ENCODE data around the gene ESYT1. TPM values are rescaled to one million over a fixed set of nuclear protein-coding genes. Genes with fewer than 3 reads are reported as not detected.

The ESYT1 gene
- total RNA-seq, 4 donors from 2014 or later, result 91.2 to 235 (median 210) TPM

GRCh38 chr12:56178347-56178746, 50.3 kb downstream of the ESYT1 start:
- no peak for TF ChIP-seq POLR2A (IDR thresholded peaks at IDR 0.05)
- no peak for TF ChIP-seq CTCF (IDR thresholded peaks at IDR 0.05)
- no peak for TF ChIP-seq EP300 (IDR thresholded peaks at IDR 0.05)
- H3K9me3 ChIP-seq, result no peaks in the 10 kb centered on the region
- H3K27me3 ChIP-seq, result no peaks in the 10 kb centered on the region
- H3K36me3 ChIP-seq, result peaks cover 0 to 100% (median 42%) of the 10 kb centered on the region in 3 donors
- no peak overlapping the region for H3K4me3 ChIP-seq
- 80 to 85% methylated on average over 3 of the region's 3 CpGs for WGBS, 2 donors
- DNase-seq (ENCODE audit: low spot score in 2 of 2), result no peak
- H3K27ac ChIP-seq, result no peak overlapping the region
- no peaks in the 10 kb centered on the region for H3K4me1 ChIP-seq

- Histone ChIP-seq H3K4me3 (no peak overlapping the region), H3K36me3 (peaks cover 0 to 55% (median 21%) of the 10 kb centered on the region in 3 donors), H3K4me1 (peaks cover 0 to 32% (median 16%) of the 10 kb centered on the region in 4 donors), H3K9me3 (no peaks in the 10 kb centered on the region), H3K27ac (no peak overlapping the region), H3K27me3 (no peaks in the 10 kb centered on the region)
- DNase-seq (ENCODE audit: low spot score in 2 of 2), result no peak
- TF ChIP-seq POLR2A (IDR thresholded peaks at IDR 0.05) (no peak), CTCF (IDR thresholded peaks at IDR 0.05) (no peak), EP300 (IDR thresholded peaks at IDR 0.05) (no peak)
- 43 to 50% methylated on average over 2 of the region's 2 CpGs for WGBS, 2 donors
Measured at GRCh38 chr12:56186957-56187356, 58.9 kb downstream of the ESYT1 start.

- Histone ChIP-seq H3K9me3 (no peaks in the 10 kb centered on the region), H3K27ac (peak overlapping the region; percentile 89 to 94 (median 92)), H3K4me1 (peaks cover 0 to 32% (median 16%) of the 10 kb centered on the region in 4 donors), H3K27me3 (no peaks in the 10 kb centered on the region), H3K36me3 (peaks cover 0 to 42% (median 17%) of the 10 kb centered on the region in 3 donors), H3K4me3 (peak overlapping the region; percentile 71 to 92 (median 89))
- no peak for TF ChIP-seq CTCF (IDR thresholded peaks at IDR 0.05)
- no peak for TF ChIP-seq EP300 (IDR thresholded peaks at IDR 0.05)
- no peak for TF ChIP-seq POLR2A (IDR thresholded peaks at IDR 0.05)
- 5 to 6% methylated on average over 10 of the region's 10 CpGs for WGBS, 2 donors
- no peak for DNase-seq (ENCODE audit: low spot score in 2 of 2)
Measured at GRCh38 chr12:56188131-56188777, 60.2 kb downstream of the ESYT1 start.

- Histone ChIP-seq H3K4me1 (peaks cover 0 to 32% (median 16%) of the 10 kb centered on the region in 4 donors), H3K36me3 (peaks cover 0 to 37% (median 14%) of the 10 kb centered on the region in 3 donors), H3K4me3 (peak overlapping the region; percentile 71 to 92 (median 89)), H3K27ac (peak overlapping the region; percentile 89 to 94 (median 92)), H3K9me3 (no peaks in the 10 kb centered on the region), H3K27me3 (no peaks in the 10 kb centered on the region)
- no peak for DNase-seq (ENCODE audit: low spot score in 2 of 2)
- TF ChIP-seq CTCF (IDR thresholded peaks at IDR 0.05), result no peak
- TF ChIP-seq EP300 (IDR thresholded peaks at IDR 0.05), result no peak
- TF ChIP-seq POLR2A (IDR thresholded peaks at IDR 0.05), result no peak
- 0 to 2% methylated on average over 10 to 14 of the region's 17 CpGs for WGBS, 2 donors
Measured at GRCh38 chr12:56188778-56189098, 60.7 kb downstream of the ESYT1 start.

- Histone ChIP-seq H3K36me3 (peaks cover 0 to 31% (median 9%) of the 10 kb centered on the region in 3 donors), H3K9me3 (no peaks in the 10 kb centered on the region), H3K27me3 (no peaks in the 10 kb centered on the region), H3K4me1 (peaks cover 0 to 32% (median 16%) of the 10 kb centered on the region in 4 donors), H3K27ac (peak within 1 kb of the TSS; percentile 93 to 95 (median 94)), H3K4me3 (peak within 1 kb of the TSS; percentile 71 to 92 (median 89))
- WGBS, 2 donors, result 0 to 1% methylated on average over 47 to 48 of the region's 93 CpGs
- peak; percentile 75 to 83 for DNase-seq (ENCODE audit: low spot score in 2 of 2)
- peak; percentile 78 to 96 (median 86) for TF ChIP-seq CTCF (IDR thresholded peaks at IDR 0.05)
- TF ChIP-seq POLR2A (IDR thresholded peaks at IDR 0.05), result peak in 1 of 2 donors; percentile 24
- TF ChIP-seq EP300 (IDR thresholded peaks at IDR 0.05), result peak in 1 of 2 donors; percentile 43
Measured at GRCh38 chr12:56189099-56189917, 61.2 kb downstream of the ESYT1 start, which contains the start of gene SMARCC2. Gene SMARCC2, minus strand, starts transcription at chr12:56189483. Its CDS starts 22 bp downstream, at chr12:56189461.
